ENCODE results near the gene RALB. TPM values are rescaled to one million over a fixed set of nuclear protein-coding genes. Genes with fewer than 3 reads are reported as not detected.

RALB gene
- total RNA-seq, 1 experiment from 2014 or later = 24.6 TPM

DNA sequence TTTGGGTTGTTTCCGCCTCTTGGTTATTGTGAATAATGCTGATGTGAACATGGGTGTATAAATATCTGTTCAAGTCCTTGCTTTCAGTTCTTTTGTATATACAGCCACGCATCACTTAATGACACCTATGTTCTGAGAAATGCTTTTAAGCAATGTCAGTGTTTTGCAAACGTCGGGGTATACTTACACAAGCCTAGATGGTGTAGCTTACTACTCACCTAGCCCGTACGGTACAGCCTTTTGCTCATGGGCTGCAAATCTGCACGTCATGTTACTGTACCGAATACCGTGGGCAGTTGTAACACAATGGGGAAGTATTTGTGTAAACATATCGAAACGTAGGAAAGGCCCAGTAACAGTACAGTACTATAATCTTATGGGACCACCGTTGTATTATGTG lies 12.4 kb downstream of the RALB start:
- Histone ChIP-seq H2BK5ac (ENCODE audit: insufficient read length, low read length) (no peak overlapping the region), H4K8ac (replicated peaks; ENCODE audit: insufficient read length, low read depth, low read length) (no peak overlapping the region), H3K14ac (ENCODE audit: insufficient read depth, low read length) (no peak overlapping the region), H2BK12ac (ENCODE audit: insufficient read length, low read depth, low read length) (no peak overlapping the region), H3K79me1 (ENCODE audit: insufficient read depth, low read depth, low read length, poor library complexity, severe bottlenecking) (no peaks in the 10 kb centered on the region), H3K79me2 (ENCODE audit: insufficient read depth, low read length) (no peaks in the 10 kb centered on the region), H3K4ac (ENCODE audit: low read depth, low read length) (no peak overlapping the region), H4K20me1 (ENCODE audit: control insufficient read depth, insufficient read depth, insufficient read length) (no peaks in the 10 kb centered on the region), H3K23me2 (ENCODE audit: insufficient read length, low read depth, low read length, poor library complexity, severe bottlenecking) (no peaks in the 10 kb centered on the region), H2BK15ac (ENCODE audit: low read depth, low read length) (no peak overlapping the region), H3K9me3 (ENCODE audit: control insufficient read depth, low read depth, low read length) (no peaks in the 10 kb centered on the region), H2AK5ac (ENCODE audit: insufficient read length, low read length) (no peak overlapping the region), H3K27ac (ENCODE audit: insufficient read length, low read depth, low read length) (no peak overlapping the region), H3T11ph (ENCODE audit: low read length) (no peak overlapping the region), H3K18ac (ENCODE audit: insufficient read length, low read depth, low read length) (no peak overlapping the region), H4K91ac (ENCODE audit: insufficient read length, low read depth, low read length) (no peak overlapping the region), H2BK120ac (ENCODE audit: low read depth, low read length, poor library complexity, severe bottlenecking) (no peak overlapping the region), H3K4me2 (ENCODE audit: insufficient read depth, insufficient read length, low read length) (no peak overlapping the region), H3K56ac (ENCODE audit: insufficient read length, low read depth, low read length) (no peak overlapping the region), H2AFZ (ENCODE audit: low read length) (no peak overlapping the region), H3K4me1 (ENCODE audit: insufficient read depth, low read length) (no peaks in the 10 kb centered on the region), H3K23ac (ENCODE audit: insufficient read length, low read depth, low read length) (no peak overlapping the region), H4K5ac (ENCODE audit: insufficient read length, low read depth, low read length) (no peak overlapping the region), H3K27me3 (ENCODE audit: insufficient read depth, low read length) (no peaks in the 10 kb centered on the region; the same call in 1 of the 2 replicates), H2BK20ac (ENCODE audit: low read depth, low read length, poor library complexity, severe bottlenecking) (no peak overlapping the region), H3K9ac (ENCODE audit: extremely low read depth, insufficient read length, low read length) (no peak overlapping the region)
- H3K36me3 Mint-ChIP-seq (ENCODE audit: insufficient read depth in 1 of 3, low read depth in 3 of 3) = peaks cover 3 to 12% (median 11%) of the 10 kb centered on the region in 3 experiments; a peak in 6 of 7 replicates
- H3K9me3 Mint-ChIP-seq = peaks cover 2 to 12% of the 10 kb centered on the region in 2 experiments
- H3K4me3 Mint-ChIP-seq = no peak overlapping the region
- peaks cover 5 to 10% of the 10 kb centered on the region in 2 experiments for H3K4me1 Mint-ChIP-seq
- no CpG with 5 or more reads among the region's 12 CpGs for WGBS (ENCODE audit: extremely low coverage, insufficient read length, low lambda C conversion rate)
- no peak overlapping the region for H3K27ac Mint-ChIP-seq
- TF ChIP-seq, protein P1, sequence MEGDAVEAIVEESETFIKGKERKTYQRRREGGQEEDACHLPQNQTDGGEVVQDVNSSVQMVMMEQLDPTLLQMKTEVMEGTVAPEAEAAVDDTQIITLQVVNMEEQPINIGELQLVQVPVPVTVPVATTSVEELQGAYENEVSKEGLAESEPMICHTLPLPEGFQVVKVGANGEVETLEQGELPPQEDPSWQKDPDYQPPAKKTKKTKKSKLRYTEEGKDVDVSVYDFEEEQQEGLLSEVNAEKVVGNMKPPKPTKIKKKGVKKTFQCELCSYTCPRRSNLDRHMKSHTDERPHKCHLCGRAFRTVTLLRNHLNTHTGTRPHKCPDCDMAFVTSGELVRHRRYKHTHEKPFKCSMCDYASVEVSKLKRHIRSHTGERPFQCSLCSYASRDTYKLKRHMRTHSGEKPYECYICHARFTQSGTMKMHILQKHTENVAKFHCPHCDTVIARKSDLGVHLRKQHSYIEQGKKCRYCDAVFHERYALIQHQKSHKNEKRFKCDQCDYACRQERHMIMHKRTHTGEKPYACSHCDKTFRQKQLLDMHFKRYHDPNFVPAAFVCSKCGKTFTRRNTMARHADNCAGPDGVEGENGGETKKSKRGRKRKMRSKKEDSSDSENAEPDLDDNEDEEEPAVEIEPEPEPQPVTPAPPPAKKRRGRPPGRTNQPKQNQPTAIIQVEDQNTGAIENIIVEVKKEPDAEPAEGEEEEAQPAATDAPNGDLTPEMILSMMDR (conservative IDR thresholded peaks at IDR 0.05) = no peak
- DNase-seq = no peak
- no peaks in the 10 kb centered on the region for H3K27me3 Mint-ChIP-seq (ENCODE audit: low read depth)

Data from H9 (cell line).